ENCODE measurements around the gene UBE2N.

The UBE2N gene

GRCh38 chr12:93426412-93426805 lies 15.3 kb downstream of the UBE2N start:
- H3K27ac ChIP-seq, result no peak overlapping the region
- H3K36me3 ChIP-seq, result no peaks in the 10 kb centered on the region
- H3K4me1 ChIP-seq (ENCODE audit: control insufficient read depth in 1 of 2, insufficient read depth in 1 of 2, low read depth in 1 of 2, low read length in 1 of 2), result no peaks in the 10 kb centered on the region
- no peak overlapping the region for H3K4me3 ChIP-seq (ENCODE audit: low read depth in 1 of 2, low read length in 1 of 2)
- H3K9me3 ChIP-seq, result no peaks in the 10 kb centered on the region
- no peak for TF ChIP-seq CTCF (IDR thresholded peaks at IDR 0.05)
- H3K27me3 ChIP-seq, result no peaks in the 10 kb centered on the region

DNA sequence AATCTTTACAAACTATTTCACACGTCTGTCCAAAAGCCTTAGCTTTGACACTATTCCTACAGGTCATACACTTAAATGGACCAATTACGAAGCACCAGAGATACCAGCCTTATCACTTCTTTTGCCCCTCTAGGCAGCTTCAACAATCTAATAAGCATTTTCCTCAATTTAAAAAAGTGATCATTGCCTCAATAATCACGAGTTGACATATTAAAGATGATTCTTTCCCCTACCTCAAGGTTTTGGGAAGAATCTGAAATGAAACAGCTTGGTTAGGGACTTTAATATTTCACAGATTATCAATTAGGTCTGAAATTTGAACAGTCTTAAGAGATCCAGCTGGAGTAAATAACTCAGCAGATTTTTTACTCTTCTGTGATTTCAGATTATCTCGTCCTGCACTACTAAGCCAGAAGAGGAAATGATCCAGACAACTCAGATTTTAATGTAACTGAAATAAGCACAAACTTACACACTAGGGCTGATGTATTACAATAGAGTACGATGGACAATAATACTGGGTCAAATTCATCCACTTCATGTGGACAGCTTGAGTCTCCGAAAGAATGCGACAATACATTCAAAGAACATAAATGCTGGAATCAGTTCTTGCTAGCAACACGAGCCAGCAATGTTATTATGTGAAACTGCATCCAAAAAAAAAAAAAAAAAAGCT lies 15.9 kb downstream of the UBE2N start:
- H3K4me3 ChIP-seq (ENCODE audit: low read depth in 1 of 2, low read length in 1 of 2), result no peak overlapping the region
- no peaks in the 10 kb centered on the region for H3K27me3 ChIP-seq
- H3K4me1 ChIP-seq (ENCODE audit: control insufficient read depth in 1 of 2, insufficient read depth in 1 of 2, low read depth in 1 of 2, low read length in 1 of 2), result no peaks in the 10 kb centered on the region
- no peak overlapping the region for H3K27ac ChIP-seq
- H3K9me3 ChIP-seq, result no peaks in the 10 kb centered on the region
- H3K36me3 ChIP-seq, result no peaks in the 10 kb centered on the region
- TF ChIP-seq CTCF (IDR thresholded peaks at IDR 0.05), result no peak

DNA sequence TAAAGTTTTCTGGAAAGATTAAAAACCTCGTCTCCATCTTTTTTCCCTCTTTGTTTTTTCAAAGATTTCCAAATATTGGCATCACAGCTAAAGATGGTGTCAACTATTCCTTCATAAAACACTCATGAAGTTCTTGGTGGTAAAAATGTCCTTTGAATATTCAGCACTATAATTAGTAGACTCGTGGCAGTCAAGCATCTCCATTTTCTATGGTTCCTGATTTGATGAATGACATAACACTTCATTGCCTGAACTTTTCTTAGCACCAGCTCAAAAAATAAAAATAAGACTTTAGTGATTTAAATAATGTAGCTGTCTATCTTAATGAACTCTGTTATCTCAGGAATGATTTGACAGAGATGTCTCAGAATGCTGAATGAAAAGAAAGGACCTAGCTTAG lies 19.7 kb downstream of the UBE2N start:
- Histone ChIP-seq H3K4me1 (ENCODE audit: control insufficient read depth in 1 of 2, insufficient read depth in 1 of 2, low read depth in 1 of 2, low read length in 1 of 2) (peaks cover 0 to 3% of the 10 kb centered on the region in 2 experiments), H3K27ac (no peak overlapping the region), H3K4me3 (ENCODE audit: low read depth in 1 of 2, low read length in 1 of 2) (no peak overlapping the region), H3K36me3 (no peaks in the 10 kb centered on the region), H3K9me3 (no peaks in the 10 kb centered on the region), H3K27me3 (no peaks in the 10 kb centered on the region)
- no peak for TF ChIP-seq CTCF (IDR thresholded peaks at IDR 0.05)

- no peak overlapping the region for H3K4me3 ChIP-seq (ENCODE audit: low read depth in 1 of 2, low read length in 1 of 2)
- TF ChIP-seq CTCF (IDR thresholded peaks at IDR 0.05), result peak; percentile 52
- no peaks in the 10 kb centered on the region for H3K27me3 ChIP-seq
- no peaks in the 10 kb centered on the region for H3K36me3 ChIP-seq
- no peaks in the 10 kb centered on the region for H3K9me3 ChIP-seq
- no peak overlapping the region for H3K27ac ChIP-seq
- H3K4me1 ChIP-seq (ENCODE audit: control insufficient read depth in 1 of 2, insufficient read depth in 1 of 2, low read depth in 1 of 2, low read length in 1 of 2), result peaks cover 4 to 6% of the 10 kb centered on the region in 2 experiments
These were observed 22.2 kb downstream of the UBE2N start for GRCh38 chr12:93419388-93420034.

DNA sequence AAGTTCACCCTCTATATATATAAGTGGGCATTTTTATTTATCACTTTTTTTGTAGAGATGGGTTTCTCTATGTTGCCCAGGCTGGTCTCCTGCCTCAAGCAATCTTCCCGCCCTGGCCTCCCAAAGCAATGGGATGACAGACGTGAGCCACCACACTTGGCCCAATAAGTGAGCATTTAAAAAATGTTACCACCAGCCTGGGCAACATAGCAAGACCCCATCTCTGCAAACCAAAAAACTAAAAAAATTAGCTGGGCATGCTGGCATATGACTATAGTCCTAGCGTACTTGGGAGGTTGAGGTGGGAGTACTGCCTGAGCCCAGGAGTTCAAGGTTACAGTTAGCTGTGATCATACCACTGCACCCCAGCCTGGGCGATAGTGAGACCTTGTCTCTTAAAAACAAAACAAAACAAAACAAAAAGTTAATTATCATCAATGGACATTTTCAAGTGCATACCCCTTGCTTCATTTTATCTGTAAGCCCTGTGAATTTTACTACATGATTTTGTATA lies 23.7 kb downstream of the UBE2N start:
- Histone ChIP-seq H3K9me3 (no peaks in the 10 kb centered on the region), H3K27me3 (no peaks in the 10 kb centered on the region), H3K36me3 (no peaks in the 10 kb centered on the region), H3K4me1 (ENCODE audit: control insufficient read depth in 1 of 2, insufficient read depth in 1 of 2, low read depth in 1 of 2, low read length in 1 of 2) (peaks cover 11 to 15% of the 10 kb centered on the region in 2 experiments), H3K27ac (no peak overlapping the region), H3K4me3 (ENCODE audit: low read depth in 1 of 2, low read length in 1 of 2) (no peak overlapping the region)
- TF ChIP-seq CTCF (IDR thresholded peaks at IDR 0.05), result no peak
